Fibroblast of upper back skin (primary cell): ENCODE measurements around the gene PLA2G4E.

Experiments
- DNase-seq: peaks from one replicate; pipeline ENCODE4 v3.0.0-alpha.2; 2013

Gene PLA2G4E

DNA sequence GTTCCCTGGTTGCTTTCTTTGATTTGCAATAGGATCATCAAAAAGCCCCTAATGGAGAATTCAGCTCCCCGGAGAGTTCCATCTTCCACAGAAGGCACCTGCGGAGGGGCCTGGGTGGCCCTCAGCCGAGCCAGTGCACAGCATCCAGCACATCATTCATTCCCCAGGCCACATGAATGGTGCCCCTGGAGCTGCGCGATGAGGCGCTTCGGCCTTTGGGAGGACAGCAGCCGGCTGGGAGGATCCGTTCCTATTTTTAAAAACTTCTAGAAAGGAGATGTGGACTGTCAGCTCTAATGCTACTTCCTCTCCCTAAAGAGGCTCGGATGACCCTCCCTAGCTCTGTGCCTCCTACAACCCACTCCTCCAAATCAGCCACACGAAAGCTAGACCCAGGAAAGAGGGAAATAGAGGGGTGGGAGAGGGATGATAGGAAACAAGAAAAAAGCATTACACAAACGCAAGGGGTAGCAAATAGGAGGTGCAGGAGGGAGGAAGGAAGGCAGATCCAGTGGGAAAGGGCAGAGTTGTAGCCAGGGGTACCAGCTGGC, 68.8 kb downstream of the PLA2G4E start:
- DNase-seq = no peak

DNA sequence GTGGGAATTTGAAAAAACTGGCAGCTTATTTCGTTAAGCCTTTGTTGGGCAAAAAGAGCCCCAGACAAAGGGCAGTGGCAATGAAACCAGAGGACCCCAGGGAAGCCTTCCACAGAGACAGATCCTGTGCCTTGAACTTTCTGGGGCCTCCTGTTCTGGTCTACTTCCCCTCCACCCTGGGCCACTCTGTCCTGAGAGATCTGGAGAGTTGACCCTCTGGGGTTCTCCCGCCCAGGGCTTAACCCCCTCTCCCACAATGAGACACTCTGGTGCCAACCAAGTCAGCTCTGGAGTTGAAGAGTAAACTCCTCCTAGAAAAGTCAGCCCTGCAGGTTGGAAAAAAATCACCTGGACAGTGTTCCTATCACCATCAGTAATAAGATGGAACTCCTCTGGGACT, 69.3 kb downstream of the PLA2G4E start:
- DNase-seq = no peak

DNA sequence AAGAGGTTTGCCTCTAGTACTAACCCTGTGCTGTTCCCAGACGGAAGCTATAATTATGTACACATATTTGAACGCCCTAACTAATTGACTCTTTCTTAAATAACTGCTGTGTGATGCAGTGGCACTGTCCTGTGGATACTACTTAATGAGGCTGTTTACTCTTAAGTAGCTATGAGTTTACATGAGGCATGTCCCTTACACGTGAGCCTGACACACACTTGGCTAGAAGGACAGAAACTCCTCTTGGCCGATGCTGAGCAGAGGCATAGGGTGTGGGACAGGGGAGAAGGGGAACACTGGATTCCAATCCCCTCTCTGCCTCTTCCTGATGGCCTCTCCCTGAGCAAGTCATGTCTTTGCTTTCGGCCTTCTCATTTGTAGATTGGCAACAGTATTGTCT, 70.4 kb downstream of the PLA2G4E start:
- DNase-seq = no peak

GRCh38 chr15:41950127-41950483, 70.7 kb downstream of the PLA2G4E start:
- DNase-seq = no peak

DNA sequence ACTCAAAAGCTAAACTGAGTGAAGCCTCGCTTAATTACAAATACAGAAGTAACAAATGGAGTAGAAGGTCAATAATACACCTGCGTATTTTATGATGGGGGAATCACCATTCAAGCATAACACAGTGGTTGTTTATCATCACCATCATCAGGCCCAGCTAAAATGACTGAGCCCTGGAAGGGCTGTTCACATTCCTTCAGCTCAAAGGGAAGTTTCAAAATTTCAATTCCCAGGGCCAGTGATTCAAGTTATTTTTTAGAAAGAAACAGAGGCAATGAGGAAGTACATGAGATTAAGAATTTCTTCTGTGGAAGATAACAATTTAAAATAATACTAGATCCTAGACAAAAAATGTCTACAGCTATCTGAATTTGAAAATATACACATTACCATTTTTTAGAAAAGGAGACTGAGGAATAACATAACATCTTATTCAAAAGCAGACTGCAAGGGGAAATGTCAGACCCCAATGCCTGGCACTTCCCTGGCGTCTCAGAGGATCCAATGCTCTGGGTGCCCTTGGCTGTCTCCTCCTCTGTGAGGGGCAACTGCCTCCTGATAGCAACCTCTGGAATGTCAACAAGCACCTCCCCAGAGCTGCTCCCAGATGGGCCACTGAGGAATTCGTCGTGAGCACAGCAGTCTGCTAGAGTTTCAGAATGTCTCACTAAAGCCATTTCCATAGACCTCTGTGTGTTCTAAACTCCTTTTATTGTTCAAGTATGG, 71.3 kb downstream of the PLA2G4E start:
- no peak for DNase-seq

- no peak for DNase-seq
These were observed 72.4 kb downstream of the PLA2G4E start for GRCh38 chr15:41948490-41948889.

GRCh38 chr15:41946970-41947369, 73.9 kb downstream of the PLA2G4E start:
- DNase-seq = no peak

- no peak for DNase-seq
These were observed 75.1 kb downstream of the PLA2G4E start for GRCh38 chr15:41945731-41946130.

- DNase-seq = no peak
These were observed 75.6 kb downstream of the PLA2G4E start for GRCh38 chr15:41945221-41945620.

GRCh38 chr15:41944313-41944940, 76.4 kb downstream of the PLA2G4E start:
- peak; percentile 96 for DNase-seq

- no peak for DNase-seq
These were observed 77.1 kb downstream of the PLA2G4E start for GRCh38 chr15:41943543-41944312.

DNA sequence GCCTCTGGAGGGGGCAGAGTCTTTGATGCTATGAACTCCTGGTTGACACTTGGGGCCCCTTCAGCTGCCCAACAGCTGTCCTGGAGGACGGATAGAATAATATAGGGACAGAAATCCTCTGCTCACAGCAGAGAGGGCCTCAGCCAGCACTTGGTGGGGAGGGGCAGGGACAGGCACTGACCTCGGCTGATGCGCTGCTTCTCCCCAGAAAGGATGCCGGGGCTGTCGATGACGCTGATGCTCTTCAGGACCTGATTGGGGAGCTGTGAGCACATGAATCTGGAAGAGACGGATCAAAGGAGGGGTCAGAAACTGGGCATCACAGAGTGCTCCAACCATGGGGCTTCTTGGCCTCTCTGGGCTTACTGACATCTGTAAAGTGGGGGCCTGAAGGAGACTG, 78.0 kb downstream of the PLA2G4E start:
- no peak for DNase-seq

DNA sequence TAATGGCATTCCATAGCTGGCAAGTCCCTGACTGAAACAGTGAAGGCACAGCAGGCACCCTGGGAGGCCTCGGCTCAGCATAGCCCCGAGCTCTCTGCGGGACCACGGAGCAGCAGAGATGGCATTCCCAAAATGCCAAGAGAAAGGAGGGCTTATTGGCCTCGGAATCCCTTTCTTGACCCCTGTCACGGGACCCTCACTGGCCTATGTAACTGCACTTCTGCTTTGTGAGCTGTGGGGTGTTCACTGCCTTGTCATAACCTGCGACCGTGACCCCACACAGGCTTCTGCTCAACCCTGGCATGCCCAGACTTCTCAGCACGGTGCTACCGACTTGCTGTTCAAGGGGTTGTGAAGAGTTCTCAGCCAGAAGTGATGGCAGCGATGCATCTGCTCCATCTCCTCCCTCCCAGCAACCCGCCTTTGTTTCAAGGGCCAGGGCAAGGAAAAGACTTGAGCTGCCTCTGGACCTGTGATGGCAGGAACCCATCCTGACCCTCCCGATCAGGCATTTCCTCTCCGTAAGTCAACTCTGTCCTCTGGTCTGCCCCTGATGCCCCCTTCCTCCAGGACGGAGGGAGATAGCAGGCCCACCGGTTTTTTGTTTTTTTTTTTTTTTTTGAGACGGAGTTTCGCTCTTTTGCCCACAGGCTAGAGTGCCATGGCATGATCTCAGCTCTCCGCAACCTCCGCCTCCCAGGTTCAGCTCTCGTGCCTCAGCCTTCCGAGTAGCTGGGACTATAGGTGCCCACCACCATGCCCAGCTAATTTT, 79.0 kb downstream of the PLA2G4E start:
- no peak for DNase-seq

DNA sequence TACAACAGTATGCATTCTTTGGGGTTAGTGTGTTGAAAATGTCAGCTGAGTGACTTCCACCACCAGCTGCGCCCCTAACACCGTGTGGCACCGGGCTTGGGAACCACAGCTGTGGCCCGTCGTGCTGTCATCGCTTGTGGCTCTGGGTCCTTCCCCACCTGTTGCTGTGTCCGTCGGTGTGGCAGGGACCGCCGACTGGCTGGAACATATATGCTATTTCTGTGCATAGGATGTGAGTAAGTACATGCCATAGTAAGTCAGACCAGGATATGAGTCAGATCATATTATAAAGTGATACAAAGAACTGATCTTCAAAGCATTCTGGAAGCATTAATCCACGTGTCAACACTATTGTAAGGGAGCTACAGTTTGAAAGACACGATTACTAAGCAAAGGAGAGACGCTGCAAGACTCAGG, 80.4 kb downstream of the PLA2G4E start:
- peak; percentile 92 for DNase-seq

DNA sequence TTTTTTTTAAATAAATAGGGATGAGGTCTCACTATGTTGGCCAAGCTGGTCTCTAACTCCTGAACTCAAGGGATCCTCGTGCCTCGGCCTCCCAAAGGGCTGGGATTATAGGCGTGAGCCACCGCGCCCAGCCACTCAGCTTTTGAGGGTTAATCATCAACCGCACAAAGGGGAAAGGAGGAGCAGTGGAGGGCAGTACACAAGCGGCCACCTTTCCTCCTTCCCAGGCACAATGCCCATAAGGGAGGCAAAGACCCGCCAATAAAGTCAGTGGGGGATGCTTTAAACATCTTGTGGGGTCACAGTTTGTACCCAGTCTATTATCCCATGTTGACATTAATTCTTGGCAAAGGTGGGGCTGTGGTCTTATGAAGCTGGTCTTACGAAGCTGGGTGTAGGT, 80.9 kb downstream of the PLA2G4E start:
- no peak for DNase-seq

GRCh38 chr15:41937568-41937923, 83.3 kb downstream of the PLA2G4E start:
- no peak for DNase-seq

DNA sequence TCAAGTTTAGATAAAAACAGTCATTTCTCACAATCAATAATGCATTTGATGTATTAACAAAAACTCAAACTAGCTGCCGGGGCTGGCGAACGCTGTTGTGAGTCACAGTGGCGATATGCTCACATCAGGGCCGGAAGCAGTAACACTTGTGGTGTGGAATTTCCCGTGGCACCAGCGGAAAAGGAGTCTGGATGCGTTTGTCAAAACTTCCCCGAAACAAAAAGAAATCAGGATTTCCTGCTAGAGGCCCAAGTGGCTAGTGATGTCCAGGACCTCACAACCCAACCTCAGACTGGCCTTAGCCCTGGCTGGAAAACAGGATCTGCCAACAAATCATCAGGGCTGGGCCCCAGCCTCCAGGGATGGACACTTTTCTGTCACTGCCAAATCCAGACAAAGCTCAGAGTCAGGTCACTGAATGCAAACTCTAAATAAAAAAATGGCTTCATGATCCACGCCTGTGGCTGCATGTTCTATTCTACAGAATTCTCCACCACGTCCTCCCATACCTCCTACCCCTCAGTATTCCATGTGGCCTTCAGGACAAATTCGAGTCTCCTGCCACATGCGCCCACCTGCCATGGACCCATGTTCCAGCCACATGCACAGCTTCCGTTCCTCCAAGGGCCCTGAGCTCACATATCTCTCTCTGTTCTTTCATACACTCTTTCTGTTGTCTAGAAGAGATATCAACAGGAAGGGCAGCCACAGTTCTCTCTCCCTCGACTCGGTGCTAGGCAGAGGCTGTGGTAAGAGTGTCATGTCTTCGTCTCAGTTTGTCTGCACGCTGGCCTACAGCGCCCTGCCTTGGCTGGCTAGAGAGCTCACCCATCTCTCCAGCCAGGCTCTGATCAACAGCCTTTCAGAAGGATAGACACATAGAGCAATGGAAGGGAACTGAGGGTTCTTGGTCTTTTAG, 83.9 kb downstream of the PLA2G4E start:
- no peak for DNase-seq

DNA sequence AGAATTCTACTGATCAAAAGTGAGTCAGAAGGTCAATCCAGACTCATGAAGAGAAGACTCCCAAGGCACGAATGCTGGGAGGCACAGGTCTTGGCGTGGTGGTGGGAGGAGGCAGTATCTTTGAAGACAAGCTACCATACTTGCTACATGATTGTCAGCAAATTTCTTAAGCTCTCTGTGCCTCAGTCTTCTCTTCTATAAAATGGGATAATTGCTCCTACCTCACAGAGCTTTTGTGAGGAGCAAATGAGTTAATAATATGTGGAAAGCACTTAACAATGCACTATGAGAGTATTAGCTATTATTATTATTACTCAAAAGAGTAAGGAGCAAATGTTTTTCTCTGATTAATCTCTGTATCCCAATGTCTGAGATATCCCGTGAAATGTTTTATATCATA, 84.7 kb downstream of the PLA2G4E start:
- DNase-seq = no peak

DNA sequence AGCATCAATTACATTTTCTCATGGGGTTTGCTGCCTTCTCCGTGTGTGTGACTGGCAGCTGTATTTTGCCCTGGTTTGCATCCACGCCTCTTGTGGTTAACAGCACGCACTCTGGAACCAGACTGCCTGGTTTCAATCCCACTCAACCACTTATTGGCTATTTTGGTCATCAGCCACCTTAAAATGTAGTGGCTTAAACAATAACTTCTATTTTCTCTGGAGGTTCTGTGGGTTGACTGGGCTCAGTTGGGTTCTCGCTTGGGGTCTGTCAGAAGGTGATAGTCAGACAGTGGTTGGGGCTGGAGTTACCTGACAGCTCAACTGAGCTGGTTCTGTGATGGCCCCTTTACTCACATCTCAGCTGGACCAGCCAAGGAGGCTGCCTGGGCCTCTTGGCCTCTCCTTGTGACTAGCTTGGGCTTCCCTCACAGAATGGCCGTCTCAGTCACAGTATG, 85.2 kb downstream of the PLA2G4E start:
- DNase-seq = no peak

DNA sequence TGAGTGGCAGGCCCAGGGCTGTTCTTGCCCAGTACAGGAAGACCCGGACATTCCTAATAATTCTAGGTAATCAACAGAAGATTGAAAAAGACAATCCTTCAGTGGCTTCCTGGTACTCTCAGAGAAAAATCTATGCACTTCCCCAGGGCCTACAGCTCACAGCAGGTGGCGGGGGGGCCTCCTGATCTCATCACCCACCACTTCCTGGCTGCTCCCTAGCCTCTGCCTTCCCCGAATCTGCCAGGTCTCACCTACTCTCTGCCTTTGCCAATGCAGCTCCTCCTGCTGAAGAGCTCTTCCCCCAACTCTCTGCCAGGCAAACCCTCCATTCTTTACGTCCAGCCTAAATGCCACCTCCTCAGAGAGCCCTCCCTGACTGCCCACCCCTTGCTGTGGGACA, 86.0 kb downstream of the PLA2G4E start:
- DNase-seq = no peak

DNA sequence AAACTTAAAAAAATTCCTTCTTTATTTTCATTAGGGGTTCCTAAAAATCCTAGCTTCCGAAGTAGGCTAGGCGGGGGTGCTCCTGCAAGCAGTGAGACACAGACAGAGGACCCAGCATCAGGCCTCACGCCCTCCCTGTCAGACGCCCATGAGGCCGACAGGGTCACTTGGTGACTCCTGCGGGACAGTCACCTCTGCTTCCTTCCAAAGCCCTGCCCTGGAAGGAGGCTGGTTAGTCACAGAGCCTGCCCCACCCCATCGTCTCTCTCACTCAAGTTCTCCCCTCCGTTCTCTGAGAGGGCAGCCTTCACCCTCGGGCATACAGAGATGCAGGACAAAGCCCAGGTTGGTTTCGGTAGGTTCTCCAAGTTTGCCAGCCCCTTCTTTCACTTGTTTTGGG, 87.1 kb downstream of the PLA2G4E start:
- DNase-seq = no peak

DNA sequence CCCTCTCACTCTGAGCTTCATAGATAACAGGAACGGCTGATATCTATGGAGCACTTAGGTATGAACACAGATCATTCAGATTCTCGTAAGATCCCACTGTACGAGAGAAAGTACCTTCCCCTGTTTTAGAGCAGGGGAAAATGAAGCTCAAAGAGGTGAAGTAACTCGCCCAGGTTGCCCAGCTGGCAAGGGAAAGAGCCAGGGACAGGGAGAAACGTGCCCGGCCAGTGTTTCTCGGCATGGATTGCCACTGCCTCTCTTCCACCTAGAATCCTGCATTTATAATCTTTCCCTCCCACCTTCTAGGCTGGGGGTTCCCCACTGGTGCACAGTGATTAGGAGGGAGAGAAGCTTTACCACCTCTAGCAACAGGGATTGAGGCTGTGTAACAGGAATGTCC, 87.5 kb downstream of the PLA2G4E start:
- DNase-seq = no peak
